Omental fat pad (tissue), 4 donors: ENCODE data around the gene PLEKHB2. TPM values are rescaled to one million over a fixed set of nuclear protein-coding genes. Genes with fewer than 3 reads are reported as not detected.
"Not testable (repeated sequence)": the region's sequence is repeated elsewhere in the genome, so short reads cannot be mapped to it uniquely, and the experiment has no call there.

ENCODE experiments used
- ATAC-seq: fragments of 150-250 bp; one replicate; pipeline ENCODE4 v1.9.1; 2016; ENCODE audit warnings: mild to moderate bottlenecking, moderate library complexity; ENCODE audit not compliant: low FRiP score
- DNase-seq: peaks from one replicate; pipeline ENCODE4 v3.0.0-alpha.2; 2019; ENCODE audit warnings: low spot score
- total RNA-seq, 4 donors: library from RNA; depleted of rRNA; stranded (reverse); fragments of >200 nt; gene quantifications; one replicate each; pipeline ENCODE4 v1.1.0, GENCODE V29; 2016
- TF ChIP-seq, protein P1 (sequence below), 3 donors: fragments of 450-650 bp; IDR thresholded peaks; one replicate each; pipeline ENCODE4 v1.5.1; 2016 to 2017; ENCODE audit warnings: antibody characterized with exemption in 3 of 3, mild to moderate bottlenecking in 3 of 3, moderate library complexity in 2 of 3

PLEKHB2 gene
- total RNA-seq, 4 donors from 2014 or later = 46.3 to 107 (median 78.3) TPM

DNA sequence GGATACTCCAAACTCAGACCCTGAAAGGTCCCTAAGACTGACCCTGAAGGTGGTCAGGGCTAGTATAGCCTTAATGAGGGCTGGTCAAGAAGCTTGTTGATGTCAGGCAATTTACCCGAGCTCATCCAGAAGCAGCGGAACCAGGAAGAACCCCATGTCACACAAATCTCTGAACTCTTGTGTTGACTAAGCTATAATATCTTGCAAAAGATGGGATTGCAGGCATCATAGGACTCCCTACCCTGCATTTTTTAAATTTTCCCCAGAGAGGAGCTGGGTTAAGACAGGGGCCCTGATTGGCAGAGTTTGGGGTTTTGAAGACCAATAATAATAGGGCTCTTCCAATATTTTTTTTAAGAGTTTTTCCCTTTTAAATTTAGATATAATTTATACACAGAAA lies 2.0 kb upstream of the PLEKHB2 start:
- ATAC-seq = no peak
- DNase-seq = no peak
- TF ChIP-seq, protein P1, sequence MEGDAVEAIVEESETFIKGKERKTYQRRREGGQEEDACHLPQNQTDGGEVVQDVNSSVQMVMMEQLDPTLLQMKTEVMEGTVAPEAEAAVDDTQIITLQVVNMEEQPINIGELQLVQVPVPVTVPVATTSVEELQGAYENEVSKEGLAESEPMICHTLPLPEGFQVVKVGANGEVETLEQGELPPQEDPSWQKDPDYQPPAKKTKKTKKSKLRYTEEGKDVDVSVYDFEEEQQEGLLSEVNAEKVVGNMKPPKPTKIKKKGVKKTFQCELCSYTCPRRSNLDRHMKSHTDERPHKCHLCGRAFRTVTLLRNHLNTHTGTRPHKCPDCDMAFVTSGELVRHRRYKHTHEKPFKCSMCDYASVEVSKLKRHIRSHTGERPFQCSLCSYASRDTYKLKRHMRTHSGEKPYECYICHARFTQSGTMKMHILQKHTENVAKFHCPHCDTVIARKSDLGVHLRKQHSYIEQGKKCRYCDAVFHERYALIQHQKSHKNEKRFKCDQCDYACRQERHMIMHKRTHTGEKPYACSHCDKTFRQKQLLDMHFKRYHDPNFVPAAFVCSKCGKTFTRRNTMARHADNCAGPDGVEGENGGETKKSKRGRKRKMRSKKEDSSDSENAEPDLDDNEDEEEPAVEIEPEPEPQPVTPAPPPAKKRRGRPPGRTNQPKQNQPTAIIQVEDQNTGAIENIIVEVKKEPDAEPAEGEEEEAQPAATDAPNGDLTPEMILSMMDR (IDR thresholded peaks at IDR 0.05) = no peak

DNA sequence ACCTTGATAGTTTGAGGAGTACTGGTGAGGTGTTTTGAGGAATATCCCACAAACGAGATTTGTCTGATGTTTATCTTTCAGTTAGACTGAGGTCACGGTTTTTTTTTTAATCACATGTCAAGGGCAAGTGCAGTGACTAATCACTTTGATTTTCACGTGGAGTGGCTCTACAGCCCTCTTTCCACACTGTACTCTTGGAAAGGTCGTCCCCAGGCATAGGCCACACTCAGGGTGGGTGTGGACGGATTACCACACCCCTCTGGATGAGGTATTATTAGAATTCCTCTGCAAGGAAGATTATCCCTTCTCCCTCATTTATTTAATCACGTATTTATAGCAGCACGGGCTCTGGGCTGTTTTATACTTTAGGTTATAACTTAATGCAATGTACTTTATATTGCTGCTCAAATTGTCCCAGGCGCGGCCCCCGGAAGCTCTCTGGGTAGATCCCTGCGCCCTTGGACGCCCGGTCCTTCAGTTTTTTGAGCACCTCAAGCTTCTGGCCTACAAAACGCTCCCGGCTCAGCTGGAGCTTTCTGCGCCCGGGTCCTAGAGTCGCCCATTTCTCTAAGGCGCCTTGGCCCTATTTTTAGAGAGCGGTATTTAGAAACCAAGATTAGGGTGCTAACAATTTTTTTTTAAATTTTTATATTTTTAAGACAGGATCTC lies 515 bp upstream of the PLEKHB2 start:
- DNase-seq = peak; percentile 35
- peak; percentile 94 for ATAC-seq
- TF ChIP-seq, protein P1 (IDR thresholded peaks at IDR 0.05) = no peak

DNA sequence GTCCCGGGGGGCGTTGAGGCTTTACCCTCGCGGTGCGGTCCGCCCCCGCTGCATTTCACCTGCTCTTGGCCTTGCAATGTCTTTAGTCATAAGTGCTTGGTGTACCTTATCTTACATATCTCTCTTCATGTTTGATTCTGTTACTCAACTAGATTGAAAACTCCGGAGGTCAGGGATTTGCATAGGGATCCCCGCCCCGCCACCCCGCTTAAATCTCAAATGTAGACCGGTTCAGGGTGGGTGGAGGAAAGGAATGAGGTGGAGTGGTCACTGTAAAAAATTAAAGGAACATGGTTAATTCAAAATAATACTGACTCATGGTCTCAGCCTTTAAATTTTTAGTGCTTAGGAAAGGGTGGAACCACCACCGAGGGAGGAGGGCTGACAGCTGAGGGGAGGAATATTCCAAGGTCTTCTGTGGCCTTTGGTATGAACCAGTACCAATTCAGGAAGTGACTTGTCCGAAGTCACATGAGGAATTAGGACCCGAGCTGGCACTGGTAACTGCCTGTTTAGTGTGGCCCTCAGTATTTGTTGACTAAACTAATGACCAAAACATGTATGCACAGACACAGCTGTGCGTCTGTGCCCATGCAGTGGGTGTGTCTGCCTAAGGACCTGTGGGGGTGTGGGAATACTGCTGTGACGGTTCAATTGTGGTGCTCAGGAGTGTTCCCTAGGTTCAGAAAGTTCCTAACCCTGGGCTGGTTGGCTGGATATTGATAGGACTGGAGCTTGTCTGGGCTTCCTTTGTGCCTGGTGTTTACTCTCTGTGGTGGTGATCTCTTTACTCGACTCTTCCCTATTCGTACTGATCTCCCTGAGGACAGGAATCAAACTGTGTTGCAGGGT lies 1.0 kb downstream of the PLEKHB2 start:
- TF ChIP-seq, protein P1 (IDR thresholded peaks at IDR 0.05) = no peak
- peak; percentile 48 for ATAC-seq
- DNase-seq = no peak

DNA sequence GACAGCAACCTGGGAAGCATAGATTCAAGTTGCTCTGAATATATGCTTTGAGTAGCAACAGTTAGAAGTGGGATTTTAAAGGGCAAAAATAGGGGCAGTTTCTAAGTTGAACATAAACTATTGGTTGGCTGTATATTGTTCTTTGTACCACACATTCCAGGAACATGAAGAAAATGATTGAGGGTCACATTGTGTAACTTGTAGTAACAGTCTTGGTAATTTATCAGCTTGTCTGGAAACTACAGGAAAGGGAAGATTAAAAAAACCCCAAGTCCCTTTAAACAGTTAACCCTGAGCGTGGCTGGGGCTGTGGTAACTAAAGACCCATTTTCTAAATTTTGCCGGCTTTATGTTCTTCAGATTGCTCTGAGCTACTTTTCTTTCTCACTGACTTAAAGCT lies 7.4 kb downstream of the PLEKHB2 start:
- TF ChIP-seq, protein P1 (IDR thresholded peaks at IDR 0.05) = no peak
- no peak for DNase-seq
- ATAC-seq = no peak

DNA sequence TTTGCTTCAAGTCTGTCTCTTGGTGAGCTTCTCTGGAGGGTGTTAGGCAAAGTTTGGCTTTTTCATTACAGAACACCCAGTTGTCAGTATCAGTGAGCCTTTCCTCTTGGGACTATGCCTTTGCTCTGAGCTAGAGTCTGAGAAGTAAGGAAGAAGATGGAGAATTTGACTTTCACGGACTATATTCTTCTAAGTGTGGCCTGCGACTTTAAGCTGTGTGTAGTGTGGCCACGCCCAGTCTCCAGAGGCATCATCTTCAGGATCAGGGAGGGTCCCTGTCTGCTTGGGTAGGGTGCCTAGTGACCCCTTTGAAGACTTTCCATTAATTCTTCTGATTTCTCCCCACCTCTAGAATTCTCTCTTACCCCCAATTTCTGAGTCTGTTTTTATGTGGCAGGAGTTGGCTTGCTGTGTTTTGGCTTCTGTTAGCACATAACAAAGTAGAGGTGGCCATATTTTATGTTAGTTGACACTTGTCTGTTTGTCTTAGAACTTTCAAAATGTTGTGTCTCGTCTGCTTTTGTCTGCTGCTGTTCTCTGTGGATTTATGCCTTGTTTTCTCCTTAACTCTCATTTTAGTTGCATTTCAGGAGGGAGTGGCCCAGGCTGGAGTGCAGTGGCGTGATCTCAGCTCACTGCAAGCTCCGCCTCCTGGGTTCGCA lies 8.6 kb downstream of the PLEKHB2 start:
- DNase-seq = no peak
- ATAC-seq = no peak
- TF ChIP-seq, protein P1 (IDR thresholded peaks at IDR 0.05) = no peak

DNA sequence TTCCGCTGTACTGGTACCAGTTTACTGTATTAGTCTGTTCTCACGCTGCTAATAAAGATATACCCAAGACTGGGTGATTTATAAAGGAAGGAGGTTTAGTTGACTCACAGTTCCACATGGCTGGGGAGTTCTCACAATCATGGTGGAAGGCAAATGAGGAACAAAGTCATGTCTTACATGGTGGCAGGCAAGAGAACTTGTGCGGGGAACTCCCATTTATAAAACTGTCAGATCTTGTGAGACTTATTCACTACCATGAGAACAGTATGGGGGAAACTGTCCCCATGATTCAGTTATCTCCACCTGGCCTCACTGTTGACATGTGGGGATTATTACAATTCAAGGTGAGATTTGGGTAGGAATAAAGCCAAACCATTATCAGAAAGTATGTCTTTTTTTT lies 9.8 kb downstream of the PLEKHB2 start:
- ATAC-seq, DNase-seq: not testable (repeated sequence)

DNA sequence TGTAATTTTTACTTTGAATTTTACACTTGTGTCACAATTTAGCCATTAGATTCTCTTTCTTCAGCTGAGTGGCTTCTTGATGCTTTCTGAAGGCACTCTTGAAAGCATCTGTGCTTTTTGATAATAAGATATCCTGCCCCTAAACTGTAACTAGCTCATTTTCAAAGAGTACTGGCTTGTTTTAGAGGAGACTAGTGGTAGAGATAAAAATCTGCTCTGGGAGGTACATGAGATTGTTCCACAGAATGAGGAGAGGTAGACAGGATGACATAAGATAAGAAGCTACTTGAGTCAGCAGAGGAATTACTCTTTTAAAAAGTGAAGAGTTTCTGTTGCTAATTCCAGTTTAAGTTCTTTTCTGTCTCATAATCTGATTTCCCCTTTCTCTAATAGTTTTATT lies 10.6 kb downstream of the PLEKHB2 start:
- ATAC-seq (no peak), DNase-seq (no peak)
- TF ChIP-seq, protein P1 (IDR thresholded peaks at IDR 0.05) = no peak
